ENCODE results near the gene NFX1.

DNA sequence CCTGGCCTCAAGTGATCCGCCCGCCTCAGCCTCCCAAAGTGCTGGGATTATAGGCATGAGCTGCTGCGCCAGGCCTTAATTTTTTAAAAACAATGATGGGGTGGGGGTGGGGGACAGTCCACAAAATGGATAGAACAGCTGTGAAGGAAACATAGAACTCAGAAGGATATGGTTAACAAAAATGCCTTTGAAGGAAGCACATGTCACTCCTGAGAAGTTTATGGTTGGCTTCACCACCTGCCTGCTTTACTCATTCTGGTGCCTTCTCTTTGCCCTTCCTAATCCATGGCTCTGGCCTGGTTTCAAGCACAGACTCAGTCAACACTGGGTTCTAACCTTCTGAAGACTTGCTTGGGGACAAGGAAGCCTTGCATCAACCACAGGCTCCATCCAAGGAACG, 36.1 kb upstream of the NFX1 start:
- TF ChIP-seq, protein P1, sequence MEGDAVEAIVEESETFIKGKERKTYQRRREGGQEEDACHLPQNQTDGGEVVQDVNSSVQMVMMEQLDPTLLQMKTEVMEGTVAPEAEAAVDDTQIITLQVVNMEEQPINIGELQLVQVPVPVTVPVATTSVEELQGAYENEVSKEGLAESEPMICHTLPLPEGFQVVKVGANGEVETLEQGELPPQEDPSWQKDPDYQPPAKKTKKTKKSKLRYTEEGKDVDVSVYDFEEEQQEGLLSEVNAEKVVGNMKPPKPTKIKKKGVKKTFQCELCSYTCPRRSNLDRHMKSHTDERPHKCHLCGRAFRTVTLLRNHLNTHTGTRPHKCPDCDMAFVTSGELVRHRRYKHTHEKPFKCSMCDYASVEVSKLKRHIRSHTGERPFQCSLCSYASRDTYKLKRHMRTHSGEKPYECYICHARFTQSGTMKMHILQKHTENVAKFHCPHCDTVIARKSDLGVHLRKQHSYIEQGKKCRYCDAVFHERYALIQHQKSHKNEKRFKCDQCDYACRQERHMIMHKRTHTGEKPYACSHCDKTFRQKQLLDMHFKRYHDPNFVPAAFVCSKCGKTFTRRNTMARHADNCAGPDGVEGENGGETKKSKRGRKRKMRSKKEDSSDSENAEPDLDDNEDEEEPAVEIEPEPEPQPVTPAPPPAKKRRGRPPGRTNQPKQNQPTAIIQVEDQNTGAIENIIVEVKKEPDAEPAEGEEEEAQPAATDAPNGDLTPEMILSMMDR (IDR thresholded peaks at IDR 0.05): no peak
- TF ChIP-seq POLR2A (IDR thresholded peaks at IDR 0.05): no peak
